GM12892 (cell line): Measurements from ENCODE around the gene KLHL26.

Experiments
- POLR2AphosphoS5 ChIP-seq: IDR thresholded peaks from 2 replicates; pipeline ENCODE4 v1.6.1; 2011; ENCODE audit warnings: low read depth, low read length, control low read depth
- TAF1 ChIP-seq: IDR thresholded peaks from 2 replicates; pipeline ENCODE4 v1.6.1; 2011; ENCODE audit warnings: low read depth, mild to moderate bottlenecking, control low read depth, low read length, borderline replicate concordance

GRCh38 chr19:18665771-18666202 lies 29.0 kb downstream of the KLHL26 start:
- no peak for TF ChIP-seq POLR2AphosphoS5
- TF ChIP-seq TAF1 = no peak
